Cerebellar cortex (tissue), 1 donor: ENCODE data around the gene CLRN2.
"Not testable (repeated sequence)": the region's sequence is repeated elsewhere in the genome, so short reads cannot be mapped to it uniquely, and the experiment has no call there.

Experiments
- DNase-seq: peaks from one replicate; pipeline ENCODE4 v3.0.0-alpha.2; 2015; ENCODE audit warnings: low spot score

Gene CLRN2

GRCh38 chr4:17504081-17504480 lies 10.9 kb upstream of the CLRN2 start:
- DNase-seq, result no peak

- peak; percentile 42 for DNase-seq
Measured at GRCh38 chr4:17510582-17510981, 4.4 kb upstream of the CLRN2 start.

GRCh38 chr4:17511051-17511450 lies 3.9 kb upstream of the CLRN2 start:
- no peak for DNase-seq

- peak; percentile 60 for DNase-seq
Measured at GRCh38 chr4:17511509-17511949, 3.4 kb upstream of the CLRN2 start.

GRCh38 chr4:17511950-17512795 lies 2.8 kb upstream of the CLRN2 start, which contains the start of gene QDPR:
Gene QDPR, minus strand, starts transcription at chr4:17512090. Its CDS starts 36 bp downstream, at chr4:17512054.
- DNase-seq, result peak; percentile 67

- DNase-seq, result peak; percentile 42
Measured at GRCh38 chr4:17512973-17513665, 1.8 kb upstream of the CLRN2 start.

- peak; percentile 58 for DNase-seq
Measured at GRCh38 chr4:17515445-17516407, 761 bp downstream of the CLRN2 start.

GRCh38 chr4:17516980-17517379 lies 2.0 kb downstream of the CLRN2 start:
- no peak for DNase-seq

- peak; percentile 27 for DNase-seq
Measured at GRCh38 chr4:17517664-17518063, 2.7 kb downstream of the CLRN2 start.

GRCh38 chr4:17521595-17521994 lies 6.6 kb downstream of the CLRN2 start:
- DNase-seq, result no peak

- DNase-seq, result no peak
Measured at GRCh38 chr4:17523662-17524061, 8.7 kb downstream of the CLRN2 start.

GRCh38 chr4:17526695-17527477 lies 11.9 kb downstream of the CLRN2 start:
- no peak for DNase-seq

- DNase-seq, result no peak
Measured at GRCh38 chr4:17528551-17529165, 13.7 kb downstream of the CLRN2 start.

- DNase-seq, result no peak
Measured at GRCh38 chr4:17531538-17532285, 16.7 kb downstream of the CLRN2 start.

GRCh38 chr4:17534705-17535104 lies 19.7 kb downstream of the CLRN2 start:
- no peak for DNase-seq

GRCh38 chr4:17535242-17535641 lies 20.3 kb downstream of the CLRN2 start:
- no peak for DNase-seq

- DNase-seq, result no peak
Measured at GRCh38 chr4:17535906-17536305, 20.9 kb downstream of the CLRN2 start.

- DNase-seq, result not testable (repeated sequence)
Measured at GRCh38 chr4:17537060-17537459, 22.1 kb downstream of the CLRN2 start.

GRCh38 chr4:17544205-17544604 lies 29.2 kb downstream of the CLRN2 start:
- DNase-seq, result peak; percentile 7

- peak; percentile 22 for DNase-seq
Measured at GRCh38 chr4:17544831-17545234, 29.9 kb downstream of the CLRN2 start.
